ENCODE results near the gene MSI2. TPM values are rescaled to one million over a fixed set of nuclear protein-coding genes. Genes with fewer than 3 reads are reported as not detected.
A peak's percentile ranks its signal among the peaks of the same experiment; 100 is the strongest.

Gene MSI2
- total RNA-seq, 1 experiment from 2014 or later, result 174 TPM

DNA sequence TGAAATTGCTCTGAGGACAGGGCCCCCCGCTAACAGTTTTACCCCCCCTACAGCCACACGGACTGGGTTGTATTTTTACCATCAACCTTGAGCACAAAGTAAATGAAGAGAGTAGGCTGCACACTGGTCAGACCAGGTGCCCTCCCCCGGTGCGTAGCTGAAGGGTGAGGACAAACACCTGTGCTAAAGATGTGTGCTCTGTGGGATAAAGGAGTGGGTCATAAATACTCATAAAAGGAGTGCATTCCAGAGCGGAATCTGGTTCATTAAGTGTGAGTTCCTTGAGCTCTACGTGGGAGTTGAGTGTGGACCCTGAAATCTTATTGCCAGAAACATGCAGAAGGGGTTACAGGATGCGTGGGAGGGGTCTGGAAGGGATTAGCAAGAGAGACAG, 271.7 kb downstream of the MSI2 start:
- Mint-ChIP-seq H3K4me3 (ENCODE audit: unreplicated experiment) (no peak overlapping the region), H3K9me3 (ENCODE audit: unreplicated experiment) (no peaks in the 10 kb centered on the region), H3K36me3 (ENCODE audit: insufficient read depth, unreplicated experiment) (peaks cover 32% of the 10 kb centered on the region), H3K4me1 (ENCODE audit: low read depth, unreplicated experiment) (peaks cover 28% of the 10 kb centered on the region), H3K27me3 (ENCODE audit: insufficient read depth, unreplicated experiment) (no peaks in the 10 kb centered on the region), H3K27ac (ENCODE audit: unreplicated experiment) (no peak overlapping the region)
- no TSS peak for BruUV-seq (replicated peaks)
- TF ChIP-seq CTCF (IDR thresholded peaks at IDR 0.05; ENCODE audit: insufficient read depth in 1 of 2, low read depth in 1 of 2, low read length in 1 of 2, severe bottlenecking in 1 of 2, unreplicated experiment in 1 of 2), result no peak
- no peaks in the 10 kb centered on the region for H3K36me3 ChIP-seq (ENCODE audit: control insufficient read depth, insufficient read depth, low read length)
- intact Hi-C loops (cut with micrococcal nuclease; ENCODE audit: unreplicated experiment), result loop anchor here (1.0 kb wide), 2 partner anchors 11 to 33 kb away; no protein-coding TSS in a partner anchor
- ChIA-PET CTCF (interaction anchor here (0.5 to 1.5 kb wide), 6 partner anchors 10 to 285 kb away, joined by 3 to 12 read pairs (median 4); no protein-coding TSS in a partner anchor), POLR2A (interaction anchor here (0.6 to 1.1 kb wide), 4 partner anchors 10 to 272 kb away, joined by 3 to 7 read pairs (median 3); partner anchors contain the start of gene MSI2)
- H3K27me3 ChIP-seq (replicated peaks; ENCODE audit: control insufficient read depth, insufficient read depth, low read length), result no peaks in the 10 kb centered on the region
- H3K9me3 ChIP-seq, result no peaks in the 10 kb centered on the region
- H3K4me3 ChIP-seq (ENCODE audit: low read depth, low read length), result no peak overlapping the region
- peaks cover 70% of the 10 kb centered on the region for H3K4me1 ChIP-seq
- DNase-seq, result peak; percentile 83 to 89

DNA sequence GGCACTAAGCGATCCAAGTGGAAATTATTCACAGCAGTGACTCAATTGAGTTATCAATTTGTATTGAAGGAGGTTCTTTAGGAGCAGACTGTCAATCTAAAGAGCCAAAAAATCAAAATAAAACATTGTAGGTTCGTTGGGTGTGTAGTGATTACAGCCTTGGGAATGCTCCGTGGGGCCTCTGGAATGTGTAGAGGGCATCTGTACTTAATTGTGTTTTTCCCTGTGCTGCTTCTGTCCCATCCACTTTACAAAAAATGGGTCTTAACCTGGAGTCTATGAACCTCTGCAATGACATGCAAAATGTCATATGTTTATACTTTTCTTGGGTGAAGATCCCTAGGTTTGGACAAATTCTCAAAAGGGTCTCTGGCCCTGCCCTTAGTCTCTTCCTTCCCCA, 273.7 kb downstream of the MSI2 start:
- H3K4me1 ChIP-seq, result peaks cover 55% of the 10 kb centered on the region
- H3K4me1 Mint-ChIP-seq (ENCODE audit: low read depth, unreplicated experiment), result peaks cover 11% of the 10 kb centered on the region
- CTCF ChIA-PET, result no interaction called here
- intact Hi-C loops (cut with micrococcal nuclease; ENCODE audit: unreplicated experiment), result no loop called here
- no peaks in the 10 kb centered on the region for H3K9me3 Mint-ChIP-seq (ENCODE audit: unreplicated experiment)
- H3K4me3 ChIP-seq (ENCODE audit: low read depth, low read length), result no peak overlapping the region
- no TSS peak for BruUV-seq (replicated peaks)
- no peak for DNase-seq
- no peak for TF ChIP-seq CTCF (IDR thresholded peaks at IDR 0.05; ENCODE audit: insufficient read depth in 1 of 2, low read depth in 1 of 2, low read length in 1 of 2, severe bottlenecking in 1 of 2, unreplicated experiment in 1 of 2)
- POLR2A ChIA-PET, result no interaction called here
- peaks cover 42% of the 10 kb centered on the region for H3K36me3 Mint-ChIP-seq (ENCODE audit: insufficient read depth, unreplicated experiment)
- H3K4me3 Mint-ChIP-seq (ENCODE audit: unreplicated experiment), result no peak overlapping the region
- no peaks in the 10 kb centered on the region for H3K27me3 Mint-ChIP-seq (ENCODE audit: insufficient read depth, unreplicated experiment)
- no peaks in the 10 kb centered on the region for H3K27me3 ChIP-seq (replicated peaks; ENCODE audit: control insufficient read depth, insufficient read depth, low read length)
- H3K36me3 ChIP-seq (ENCODE audit: control insufficient read depth, insufficient read depth, low read length), result no peaks in the 10 kb centered on the region
- H3K27ac Mint-ChIP-seq (ENCODE audit: unreplicated experiment), result peak overlapping the region; percentile 18
- H3K9me3 ChIP-seq, result no peaks in the 10 kb centered on the region

DNA sequence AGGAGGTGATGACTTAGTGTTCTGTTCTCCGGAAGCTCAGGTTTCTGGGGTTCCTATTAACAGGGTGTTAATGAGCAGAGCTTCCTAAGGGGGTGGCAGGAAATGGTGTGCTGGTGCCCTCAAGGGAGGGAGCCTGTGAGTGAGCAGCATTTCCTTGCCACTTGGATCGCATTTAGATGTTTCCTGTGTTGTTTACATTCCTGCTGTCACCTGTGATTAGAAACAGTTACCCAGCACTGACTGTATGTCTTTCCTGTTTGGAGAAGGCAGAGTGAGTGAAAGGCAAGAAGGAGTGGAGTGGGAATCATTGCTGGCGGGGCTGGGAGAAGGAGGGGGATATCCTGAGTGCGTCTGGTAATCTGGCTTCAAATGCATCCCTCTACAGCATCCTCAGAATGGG, 274.2 kb downstream of the MSI2 start:
- no peaks in the 10 kb centered on the region for H3K9me3 Mint-ChIP-seq (ENCODE audit: unreplicated experiment)
- ChIA-PET POLR2A (no interaction called here), CTCF (no interaction called here)
- H3K4me1 Mint-ChIP-seq (ENCODE audit: low read depth, unreplicated experiment), result peaks cover 12% of the 10 kb centered on the region
- H3K27me3 Mint-ChIP-seq (ENCODE audit: insufficient read depth, unreplicated experiment), result no peaks in the 10 kb centered on the region
- H3K27ac Mint-ChIP-seq (ENCODE audit: unreplicated experiment), result peak overlapping the region; percentile 18
- H3K4me1 ChIP-seq, result peaks cover 53% of the 10 kb centered on the region
- no peak for DNase-seq
- BruUV-seq (replicated peaks), result no TSS peak
- peaks cover 47% of the 10 kb centered on the region for H3K36me3 Mint-ChIP-seq (ENCODE audit: insufficient read depth, unreplicated experiment)
- TF ChIP-seq CTCF (IDR thresholded peaks at IDR 0.05; ENCODE audit: insufficient read depth in 1 of 2, low read depth in 1 of 2, low read length in 1 of 2, severe bottlenecking in 1 of 2, unreplicated experiment in 1 of 2), result no peak
- no peaks in the 10 kb centered on the region for H3K9me3 ChIP-seq
- no peaks in the 10 kb centered on the region for H3K36me3 ChIP-seq (ENCODE audit: control insufficient read depth, insufficient read depth, low read length)
- intact Hi-C loops (cut with micrococcal nuclease; ENCODE audit: unreplicated experiment), result no loop called here
- H3K4me3 ChIP-seq (ENCODE audit: low read depth, low read length), result no peak overlapping the region
- H3K27me3 ChIP-seq (replicated peaks; ENCODE audit: control insufficient read depth, insufficient read depth, low read length), result no peaks in the 10 kb centered on the region
- H3K4me3 Mint-ChIP-seq (ENCODE audit: unreplicated experiment), result no peak overlapping the region
